Neural cell (in vitro differentiated cells): ENCODE data around the gene CTCF. TPM values are rescaled to one million over a fixed set of nuclear protein-coding genes. Genes with fewer than 3 reads are reported as not detected.
"Not testable (repeated sequence)": the region's sequence is repeated elsewhere in the genome, so short reads cannot be mapped to it uniquely, and the experiment has no call there.

ENCODE experiments used
- H2AFZ ChIP-seq: fragments of 200-600, 300-800 bp; sonication (generic), shearing (Covaris generic); 2 replicates; pipeline ENCODE4 v1.6.0; 2014; ENCODE audit warnings: low read depth, mild to moderate bottlenecking, antibody characterized with exemption, low read length, moderate library complexity
- H3F3A ChIP-seq: fragments of 200-600 bp; shearing (Covaris generic); 2 replicates; pipeline ENCODE4 v1.6.1; 2016; ENCODE audit warnings: mild to moderate bottlenecking, moderate library complexity, mixed read lengths, antibody characterized with exemption, low read length; ENCODE audit not compliant: insufficient read depth, poor library complexity, severe bottlenecking
- H3K27ac ChIP-seq: fragments of 200-600, 300-800 bp; sonication (generic), shearing (Covaris generic); 2 replicates; pipeline ENCODE4 v1.5.1; 2014; ENCODE audit warnings: mild to moderate bottlenecking, low read length, moderate library complexity
- H3K27me3 ChIP-seq: fragments of 300-800, 200-600 bp; sonication (generic), shearing (Covaris generic); 2 replicates; pipeline ENCODE4 v1.6.0; 2014; ENCODE audit warnings: mild to moderate bottlenecking, low read depth, low read length, moderate library complexity; ENCODE audit not compliant: insufficient read depth
- H3K36me3 ChIP-seq: fragments of 300-800, 200-600 bp; sonication (generic), shearing (Covaris generic); 2 replicates; pipeline ENCODE4 v1.5.1; 2014; ENCODE audit warnings: mild to moderate bottlenecking, antibody characterized with exemption, low read length, moderate library complexity; ENCODE audit not compliant: insufficient read depth
- H3K4me2 ChIP-seq: fragments of 300-800, 200-600 bp; sonication (generic), shearing (Covaris generic); 2 replicates; pipeline ENCODE4 v1.6.0; 2014; ENCODE audit warnings: mild to moderate bottlenecking, low read length
- H3K4me3 ChIP-seq: fragments of 300-800, 200-600 bp; sonication (generic), shearing (Covaris generic); 2 replicates; pipeline ENCODE4 v1.5.1; 2014; ENCODE audit warnings: mild to moderate bottlenecking, low read length, moderate library complexity
- H3K79me2 ChIP-seq: fragments of 200-600 bp; shearing (Covaris generic); replicated peaks from 2 replicates; pipeline ENCODE4 v1.6.0; 2014; ENCODE audit warnings: mild to moderate bottlenecking, low read length, moderate library complexity; ENCODE audit not compliant: insufficient read depth
- H3K9ac ChIP-seq: fragments of 300-800, 200-600 bp; sonication (generic), shearing (Covaris generic); 2 replicates; pipeline ENCODE4 v1.6.1; 2016; ENCODE audit warnings: mild to moderate bottlenecking, low read length, mixed read lengths
- H3K9me2 ChIP-seq: fragments of 200-600 bp; shearing (Covaris generic); 2 replicates; pipeline ENCODE4 v1.6.1; 2016; ENCODE audit warnings: mild to moderate bottlenecking, low read length, mixed read lengths; ENCODE audit not compliant: insufficient read depth
- H3K9me3 ChIP-seq: fragments of 200-600, 300-800 bp; sonication (generic), shearing (Covaris generic); 2 replicates; pipeline ENCODE4 v1.6.1; 2016; ENCODE audit warnings: mild to moderate bottlenecking, mixed run types, low read length, moderate library complexity, mixed read lengths
- H4K20me1 ChIP-seq: fragments of 200-600 bp; shearing (Covaris generic); 2 replicates; pipeline ENCODE4 v1.6.1; 2016; ENCODE audit warnings: mild to moderate bottlenecking, mixed run types; ENCODE audit not compliant: insufficient read depth
- CTCF ChIP-seq: fragments of 450-650 bp; IDR thresholded peaks from 2 replicates; pipeline ENCODE4 v1.5.1; 2014; ENCODE audit warnings: antibody characterized with exemption, mild to moderate bottlenecking, moderate library complexity; ENCODE audit not compliant: poor library complexity, severe bottlenecking
- EP300 ChIP-seq: fragments of 450-650 bp; conservative IDR thresholded peaks from 2 replicates; pipeline ENCODE4 v1.6.1; 2014; ENCODE audit warnings: antibody characterized with exemption, mild to moderate bottlenecking, moderate library complexity; ENCODE audit not compliant: poor library complexity, severe bottlenecking
- EZH2 ChIP-seq: fragments of 200-600, 300-800 bp; shearing (Covaris generic), sonication (generic); IDR thresholded peaks from 2 replicates; pipeline ENCODE4 v1.6.1; 2014; ENCODE audit warnings: antibody characterized with exemption, low read length, borderline replicate concordance, mild to moderate bottlenecking; ENCODE audit not compliant: insufficient read depth, poor library complexity, severe bottlenecking
- MXI1 ChIP-seq: fragments of 450-650 bp; conservative IDR thresholded peaks from 2 replicates; pipeline ENCODE4 v1.6.1; 2014; ENCODE audit warnings: antibody characterized with exemption, mild to moderate bottlenecking; ENCODE audit not compliant: poor library complexity, severe bottlenecking
- POLR2AphosphoS5 ChIP-seq: IDR thresholded peaks from 2 replicates; pipeline ENCODE4 v1.6.1; 2012
- RAD21 ChIP-seq: fragments of 450-650 bp; conservative IDR thresholded peaks from 2 replicates; pipeline ENCODE4 v1.6.1; 2014; ENCODE audit warnings: antibody characterized with exemption, mild to moderate bottlenecking, moderate library complexity
- SMC3 ChIP-seq: fragments of 450-650 bp; conservative IDR thresholded peaks from 2 replicates; pipeline ENCODE4 v1.6.1; 2014; ENCODE audit warnings: antibody characterized with exemption, mild to moderate bottlenecking, moderate library complexity; ENCODE audit not compliant: poor library complexity
- TAF1 ChIP-seq: IDR thresholded peaks from 2 replicates; pipeline ENCODE4 v1.6.1; 2012; ENCODE audit warnings: low read depth
- polyA plus RNA-seq: library from polyadenylated mRNA; depleted of rRNA; stranded (reverse); fragments of >200 nt; gene quantifications from 2 replicates; pipeline ENCODE4 v1.2.3, GENCODE V29; 2014
- TF ChIP-seq, protein P1 (sequence below): IDR thresholded peaks from 2 replicates; pipeline ENCODE4 v1.6.1; 2012; ENCODE audit warnings: borderline replicate concordance

CTCF gene
- polyA plus RNA-seq, 1 donor from 2014 or later = 42.8 TPM

DNA sequence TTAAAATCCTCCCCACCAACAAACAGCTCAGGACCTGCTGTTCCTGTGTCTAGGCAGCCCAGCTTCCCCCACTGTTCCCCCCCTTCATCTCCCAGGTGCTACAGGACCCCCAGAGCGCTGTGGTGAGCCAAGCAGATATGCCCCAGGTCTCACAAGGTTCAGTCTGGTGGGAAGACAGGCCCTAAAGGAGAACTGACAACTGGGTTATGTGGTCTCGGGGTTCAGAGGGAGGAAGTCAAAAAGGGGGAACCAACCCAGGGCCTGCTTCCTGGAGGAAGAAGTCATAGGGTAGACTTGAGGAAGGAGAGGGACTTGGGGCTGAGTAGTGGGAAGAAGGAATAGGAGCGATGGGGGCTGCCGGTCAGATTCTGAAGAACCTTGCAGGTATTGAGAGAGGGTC, 31.1 kb upstream of the CTCF start:
- Histone ChIP-seq H2AFZ (no peak overlapping the region), H3K36me3 (no peaks in the 10 kb centered on the region), H3K79me2 (peaks cover 22% of the 10 kb centered on the region), H3K9me2 (no peaks in the 10 kb centered on the region), H3K4me3 (peak overlapping the region; percentile 90), H3K9ac (no peak overlapping the region), H3F3A (no peaks in the 10 kb centered on the region), H4K20me1 (peaks cover 4% of the 10 kb centered on the region), H3K27me3 (no peaks in the 10 kb centered on the region), H3K27ac (no peak overlapping the region), H3K9me3 (no peaks in the 10 kb centered on the region), H3K4me2 (no peak overlapping the region)
- TF ChIP-seq EP300 = no peak
- TF ChIP-seq EZH2 = no peak
- no peak for TF ChIP-seq TAF1
- TF ChIP-seq RAD21 = no peak
- TF ChIP-seq SMC3 = no peak
- TF ChIP-seq, protein P1, sequence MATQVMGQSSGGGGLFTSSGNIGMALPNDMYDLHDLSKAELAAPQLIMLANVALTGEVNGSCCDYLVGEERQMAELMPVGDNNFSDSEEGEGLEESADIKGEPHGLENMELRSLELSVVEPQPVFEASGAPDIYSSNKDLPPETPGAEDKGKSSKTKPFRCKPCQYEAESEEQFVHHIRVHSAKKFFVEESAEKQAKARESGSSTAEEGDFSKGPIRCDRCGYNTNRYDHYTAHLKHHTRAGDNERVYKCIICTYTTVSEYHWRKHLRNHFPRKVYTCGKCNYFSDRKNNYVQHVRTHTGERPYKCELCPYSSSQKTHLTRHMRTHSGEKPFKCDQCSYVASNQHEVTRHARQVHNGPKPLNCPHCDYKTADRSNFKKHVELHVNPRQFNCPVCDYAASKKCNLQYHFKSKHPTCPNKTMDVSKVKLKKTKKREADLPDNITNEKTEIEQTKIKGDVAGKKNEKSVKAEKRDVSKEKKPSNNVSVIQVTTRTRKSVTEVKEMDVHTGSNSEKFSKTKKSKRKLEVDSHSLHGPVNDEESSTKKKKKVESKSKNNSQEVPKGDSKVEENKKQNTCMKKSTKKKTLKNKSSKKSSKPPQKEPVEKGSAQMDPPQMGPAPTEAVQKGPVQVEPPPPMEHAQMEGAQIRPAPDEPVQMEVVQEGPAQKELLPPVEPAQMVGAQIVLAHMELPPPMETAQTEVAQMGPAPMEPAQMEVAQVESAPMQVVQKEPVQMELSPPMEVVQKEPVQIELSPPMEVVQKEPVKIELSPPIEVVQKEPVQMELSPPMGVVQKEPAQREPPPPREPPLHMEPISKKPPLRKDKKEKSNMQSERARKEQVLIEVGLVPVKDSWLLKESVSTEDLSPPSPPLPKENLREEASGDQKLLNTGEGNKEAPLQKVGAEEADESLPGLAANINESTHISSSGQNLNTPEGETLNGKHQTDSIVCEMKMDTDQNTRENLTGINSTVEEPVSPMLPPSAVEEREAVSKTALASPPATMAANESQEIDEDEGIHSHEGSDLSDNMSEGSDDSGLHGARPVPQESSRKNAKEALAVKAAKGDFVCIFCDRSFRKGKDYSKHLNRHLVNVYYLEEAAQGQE = no peak
- TF ChIP-seq CTCF = no peak
- TF ChIP-seq MXI1 = no peak
- no peak for TF ChIP-seq POLR2AphosphoS5

GRCh38 chr16:67533024-67533560, 29.2 kb upstream of the CTCF start:
- Histone ChIP-seq H3F3A (no peaks in the 10 kb centered on the region), H3K9me2 (no peaks in the 10 kb centered on the region), H2AFZ (no peak overlapping the region), H3K9me3 (no peaks in the 10 kb centered on the region), H3K9ac (no peak overlapping the region), H3K4me3 (no peak overlapping the region), H3K36me3 (no peaks in the 10 kb centered on the region), H3K27ac (no peak overlapping the region), H3K79me2 (peaks cover 22% of the 10 kb centered on the region), H3K27me3 (peaks cover 8% of the 10 kb centered on the region), H3K4me2 (no peak overlapping the region), H4K20me1 (peaks cover 4% of the 10 kb centered on the region)
- TF ChIP-seq RAD21 (no peak), TAF1 (no peak), POLR2AphosphoS5 (no peak), CTCF (no peak), SMC3 (no peak), EZH2 (no peak), EP300 (no peak)
- TF ChIP-seq, protein P1 = no peak

- H4K20me1 ChIP-seq, H3K9ac ChIP-seq, H3K9me2 ChIP-seq, H3F3A ChIP-seq, H3K27me3 ChIP-seq, H2AFZ ChIP-seq, H3K36me3 ChIP-seq, H3K4me3 ChIP-seq, H3K27ac ChIP-seq, H3K9me3 ChIP-seq, H3K4me2 ChIP-seq: not testable (repeated sequence)
- peaks cover 22% of the 10 kb centered on the region for H3K79me2 ChIP-seq
Observed at GRCh38 chr16:67533987-67534386, 28.3 kb upstream of the CTCF start.
